A673 (cell line): ENCODE measurements around the gene CENPM.

Source experiments
- CTCF ChIP-seq: fragments of 300-800, 200-600 bp; sonication (generic); conservative IDR thresholded peaks from 2 replicates; pipeline ENCODE4 v1.5.1; 2017; ENCODE audit warnings: low read depth, mild to moderate bottlenecking, antibody characterized with exemption, low read length, moderate library complexity, mixed read lengths
- EZH2 ChIP-seq: fragments of 200-600 bp; sonication (generic); IDR thresholded peaks from 2 replicates; pipeline ENCODE4 v1.6.1; 2017; ENCODE audit warnings: borderline replicate concordance, low read depth, mild to moderate bottlenecking, mixed read lengths, antibody characterized with exemption, low read length; ENCODE audit not compliant: poor library complexity, severe bottlenecking

GRCh38 chr22:41964112-41964491 lies 17.1 kb upstream of the CENPM start:
- TF ChIP-seq EZH2 (no peak), CTCF (no peak)
